Measurements from ENCODE around the gene JADE3.

DNA sequence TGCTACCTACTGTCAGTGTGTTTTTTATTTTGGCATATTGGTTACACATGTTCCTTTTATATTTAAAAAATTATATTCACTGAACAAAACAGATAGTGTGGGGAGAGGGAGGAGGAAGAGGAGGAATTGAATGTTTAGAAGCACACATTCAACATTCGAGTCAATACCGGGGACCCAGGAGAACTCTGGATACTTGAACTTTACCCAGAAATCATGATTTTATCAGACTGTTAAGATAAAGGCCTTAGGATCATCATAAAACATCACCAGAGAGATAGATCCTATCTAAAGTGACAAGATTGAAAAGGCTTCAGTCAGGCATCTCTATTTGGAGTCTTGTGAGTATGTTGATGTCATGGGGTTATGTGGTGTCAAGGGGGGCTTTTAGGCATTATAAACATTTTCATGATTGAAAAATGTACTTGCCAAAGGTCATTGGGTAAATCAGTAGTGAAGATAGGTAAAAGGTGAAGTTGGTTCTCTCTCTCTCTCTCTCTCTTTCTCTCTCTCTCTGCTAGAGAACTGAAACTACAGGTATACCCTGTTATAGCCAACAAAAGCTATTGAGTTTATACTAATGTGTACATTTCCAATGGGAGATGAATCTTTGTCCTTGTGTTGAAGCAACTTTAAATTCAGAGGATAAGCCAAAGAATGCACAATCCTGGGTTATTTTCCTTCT lies 149.2 kb downstream of the JADE3 start:
- no peak for TF ChIP-seq POLR2A (IDR thresholded peaks at IDR 0.05)
- TF ChIP-seq, protein P1, sequence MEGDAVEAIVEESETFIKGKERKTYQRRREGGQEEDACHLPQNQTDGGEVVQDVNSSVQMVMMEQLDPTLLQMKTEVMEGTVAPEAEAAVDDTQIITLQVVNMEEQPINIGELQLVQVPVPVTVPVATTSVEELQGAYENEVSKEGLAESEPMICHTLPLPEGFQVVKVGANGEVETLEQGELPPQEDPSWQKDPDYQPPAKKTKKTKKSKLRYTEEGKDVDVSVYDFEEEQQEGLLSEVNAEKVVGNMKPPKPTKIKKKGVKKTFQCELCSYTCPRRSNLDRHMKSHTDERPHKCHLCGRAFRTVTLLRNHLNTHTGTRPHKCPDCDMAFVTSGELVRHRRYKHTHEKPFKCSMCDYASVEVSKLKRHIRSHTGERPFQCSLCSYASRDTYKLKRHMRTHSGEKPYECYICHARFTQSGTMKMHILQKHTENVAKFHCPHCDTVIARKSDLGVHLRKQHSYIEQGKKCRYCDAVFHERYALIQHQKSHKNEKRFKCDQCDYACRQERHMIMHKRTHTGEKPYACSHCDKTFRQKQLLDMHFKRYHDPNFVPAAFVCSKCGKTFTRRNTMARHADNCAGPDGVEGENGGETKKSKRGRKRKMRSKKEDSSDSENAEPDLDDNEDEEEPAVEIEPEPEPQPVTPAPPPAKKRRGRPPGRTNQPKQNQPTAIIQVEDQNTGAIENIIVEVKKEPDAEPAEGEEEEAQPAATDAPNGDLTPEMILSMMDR (IDR thresholded peaks at IDR 0.05 in 4 of 5, conservative IDR thresholded peaks at IDR 0.05 in 1 of 5), result no peak
